Nephron progenitor cell (in vitro differentiated cells): ENCODE results near the gene BTBD9.

Experiments
- DNase-seq: peaks from one replicate; pipeline ENCODE4 v3.0.0; 2021
- H3K27ac Mint-ChIP-seq: 2 replicates; pipeline ENCODE4 v1.8.0; 2021; ENCODE audit warnings: mild to moderate bottlenecking, moderate library complexity, mixed read lengths
- H3K27me3 Mint-ChIP-seq: 2 replicates; pipeline ENCODE4 v1.8.0; 2021; ENCODE audit warnings: mild to moderate bottlenecking, low read depth, mixed read lengths; ENCODE audit not compliant: poor library complexity
- H3K36me3 Mint-ChIP-seq: 2 replicates; pipeline ENCODE4 v1.8.0; 2021; ENCODE audit warnings: low read depth, mixed read lengths
- H3K4me1 Mint-ChIP-seq: 2 replicates; pipeline ENCODE4 v1.8.0; 2021; ENCODE audit warnings: mixed read lengths
- H3K4me3 Mint-ChIP-seq: 2 replicates; pipeline ENCODE4 v1.8.0; 2021; ENCODE audit warnings: mild to moderate bottlenecking, moderate library complexity, mixed read lengths
- H3K9me3 Mint-ChIP-seq: 2 replicates; pipeline ENCODE4 v1.8.0; 2021; ENCODE audit warnings: mild to moderate bottlenecking, moderate library complexity, mixed read lengths
- TF ChIP-seq, protein P1 (sequence below): fragments of 200-600 bp; sonication (generic); IDR thresholded peaks from 2 replicates; pipeline ENCODE4 v1.5.0; 2021; ENCODE audit warnings: antibody characterized with exemption

The BTBD9 gene

DNA sequence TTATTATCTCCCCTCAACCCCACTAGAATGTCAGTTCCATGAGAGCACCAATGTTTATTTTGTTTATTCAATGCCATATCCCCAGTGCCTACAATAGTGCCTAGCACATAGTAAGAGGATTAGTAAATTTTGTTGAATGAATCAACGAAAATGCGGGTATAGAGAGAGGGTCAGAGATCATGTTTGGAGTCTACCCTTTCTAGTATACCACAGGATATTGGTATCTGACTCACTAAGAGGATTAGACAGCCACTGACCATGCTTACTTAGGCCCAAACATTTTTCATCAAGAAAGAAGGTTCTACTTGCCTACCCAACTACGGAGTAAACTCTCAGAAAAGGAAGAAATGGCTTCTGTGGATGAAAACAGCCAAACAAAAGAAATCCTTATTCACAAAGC is 356.8 kb downstream of the BTBD9 start:
- DNase-seq: no peak
- TF ChIP-seq, protein P1, sequence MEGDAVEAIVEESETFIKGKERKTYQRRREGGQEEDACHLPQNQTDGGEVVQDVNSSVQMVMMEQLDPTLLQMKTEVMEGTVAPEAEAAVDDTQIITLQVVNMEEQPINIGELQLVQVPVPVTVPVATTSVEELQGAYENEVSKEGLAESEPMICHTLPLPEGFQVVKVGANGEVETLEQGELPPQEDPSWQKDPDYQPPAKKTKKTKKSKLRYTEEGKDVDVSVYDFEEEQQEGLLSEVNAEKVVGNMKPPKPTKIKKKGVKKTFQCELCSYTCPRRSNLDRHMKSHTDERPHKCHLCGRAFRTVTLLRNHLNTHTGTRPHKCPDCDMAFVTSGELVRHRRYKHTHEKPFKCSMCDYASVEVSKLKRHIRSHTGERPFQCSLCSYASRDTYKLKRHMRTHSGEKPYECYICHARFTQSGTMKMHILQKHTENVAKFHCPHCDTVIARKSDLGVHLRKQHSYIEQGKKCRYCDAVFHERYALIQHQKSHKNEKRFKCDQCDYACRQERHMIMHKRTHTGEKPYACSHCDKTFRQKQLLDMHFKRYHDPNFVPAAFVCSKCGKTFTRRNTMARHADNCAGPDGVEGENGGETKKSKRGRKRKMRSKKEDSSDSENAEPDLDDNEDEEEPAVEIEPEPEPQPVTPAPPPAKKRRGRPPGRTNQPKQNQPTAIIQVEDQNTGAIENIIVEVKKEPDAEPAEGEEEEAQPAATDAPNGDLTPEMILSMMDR: no peak
- peaks cover 52% of the 10 kb centered on the region for H3K4me1 Mint-ChIP-seq
- no peak overlapping the region for H3K4me3 Mint-ChIP-seq
- H3K36me3 Mint-ChIP-seq: no peaks in the 10 kb centered on the region
- H3K27me3 Mint-ChIP-seq: no peaks in the 10 kb centered on the region
- no peak overlapping the region for H3K27ac Mint-ChIP-seq
- H3K9me3 Mint-ChIP-seq: no peaks in the 10 kb centered on the region

GRCh38 chr6:38281126-38281525 is 358.6 kb downstream of the BTBD9 start:
- no peak for DNase-seq
- H3K27ac Mint-ChIP-seq: no peak overlapping the region
- H3K4me1 Mint-ChIP-seq: peaks cover 52% of the 10 kb centered on the region
- no peak overlapping the region for H3K4me3 Mint-ChIP-seq
- TF ChIP-seq, protein P1: no peak
- no peaks in the 10 kb centered on the region for H3K27me3 Mint-ChIP-seq
- no peaks in the 10 kb centered on the region for H3K9me3 Mint-ChIP-seq
- no peaks in the 10 kb centered on the region for H3K36me3 Mint-ChIP-seq

DNA sequence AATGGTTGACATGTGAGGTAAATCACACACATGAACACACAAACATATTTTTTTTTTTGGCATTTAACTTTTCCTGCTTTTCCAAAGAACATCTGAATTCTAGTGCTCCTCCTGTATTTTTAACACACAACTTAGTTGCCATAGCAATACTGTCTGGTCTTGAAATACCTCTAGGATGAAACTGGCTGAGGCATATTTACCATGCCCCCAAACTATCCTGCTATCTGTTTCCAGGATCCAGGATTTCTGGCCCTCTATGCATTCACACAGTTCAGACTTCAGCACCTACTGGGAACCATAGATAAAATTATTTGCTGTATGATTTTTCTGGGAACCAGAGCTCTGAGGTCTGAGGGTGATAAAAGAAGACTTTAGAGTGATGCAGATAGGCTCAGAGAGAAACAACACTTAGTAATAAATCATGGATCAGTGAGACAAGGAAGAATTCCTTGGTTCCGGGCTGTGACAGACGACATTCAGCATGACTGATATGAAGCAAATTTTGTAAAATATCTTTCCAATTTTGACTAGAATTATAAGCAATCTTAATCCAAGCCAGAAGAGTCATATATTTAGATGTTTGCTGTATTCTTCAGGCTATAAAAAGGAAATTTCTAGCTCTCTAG is 359.7 kb downstream of the BTBD9 start:
- no peaks in the 10 kb centered on the region for H3K27me3 Mint-ChIP-seq
- TF ChIP-seq, protein P1: no peak

GRCh38 chr6:38279423-38279822 is 360.3 kb downstream of the BTBD9 start:
- Mint-ChIP-seq H3K36me3 (no peaks in the 10 kb centered on the region), H3K27ac (no peak overlapping the region), H3K27me3 (no peaks in the 10 kb centered on the region), H3K4me1 (peaks cover 49% of the 10 kb centered on the region), H3K9me3 (no peaks in the 10 kb centered on the region), H3K4me3 (no peak overlapping the region)
- DNase-seq: no peak
- TF ChIP-seq, protein P1: no peak

More for the DNA sequence above, 359.7 kb downstream of the BTBD9 start:
- Mint-ChIP-seq H3K27ac (no peak overlapping the region), H3K4me1 (peaks cover 52% of the 10 kb centered on the region), H3K4me3 (no peak overlapping the region), H3K9me3 (no peaks in the 10 kb centered on the region), H3K36me3 (no peaks in the 10 kb centered on the region)
- no peak for DNase-seq

DNA sequence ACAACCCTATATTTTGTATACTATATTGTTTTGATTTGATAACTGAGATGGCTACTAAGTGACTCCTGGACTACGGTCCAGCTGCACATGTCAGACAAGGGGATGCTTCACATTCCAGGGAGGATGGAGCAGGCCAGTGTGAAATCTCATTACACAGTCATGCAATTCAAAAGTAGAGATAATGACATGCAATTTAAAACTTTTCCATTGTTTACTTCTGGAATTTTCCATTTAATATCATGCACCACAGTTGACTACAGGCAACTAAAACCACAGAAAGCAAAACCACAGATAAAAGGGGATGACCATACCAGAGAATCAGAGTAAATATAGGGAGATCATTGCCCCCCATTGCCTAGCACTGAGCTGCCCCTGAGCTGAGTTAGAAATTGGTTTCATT is 366.4 kb downstream of the BTBD9 start:
- Mint-ChIP-seq H3K4me1 (peaks cover 23% of the 10 kb centered on the region), H3K36me3 (no peaks in the 10 kb centered on the region), H3K27ac (no peak overlapping the region), H3K4me3 (no peak overlapping the region), H3K9me3 (peaks cover 4% of the 10 kb centered on the region), H3K27me3 (no peaks in the 10 kb centered on the region)
- no peak for DNase-seq
- TF ChIP-seq, protein P1: no peak

DNA sequence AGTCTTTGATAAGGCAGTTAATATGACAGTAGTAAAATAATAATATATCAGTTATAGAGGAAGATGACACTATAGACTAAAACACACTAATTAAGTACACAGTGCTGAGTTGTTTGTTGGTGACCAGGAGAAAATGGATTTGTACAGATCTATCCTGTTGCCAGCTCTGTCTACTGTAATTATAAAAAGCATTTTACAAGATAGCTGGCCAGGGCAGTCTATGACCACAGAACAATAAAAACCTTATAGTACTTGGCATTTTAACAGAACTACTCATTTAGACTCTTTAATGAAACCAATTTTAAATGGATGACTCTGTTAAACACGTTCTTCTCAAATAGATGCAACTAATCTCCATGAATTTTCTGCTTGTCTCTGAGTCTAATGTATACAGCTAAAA is 367.5 kb downstream of the BTBD9 start:
- no peak overlapping the region for H3K27ac Mint-ChIP-seq
- TF ChIP-seq, protein P1: no peak
- H3K4me3 Mint-ChIP-seq: no peak overlapping the region
- H3K9me3 Mint-ChIP-seq: peaks cover 4% of the 10 kb centered on the region
- no peaks in the 10 kb centered on the region for H3K27me3 Mint-ChIP-seq
- no peak for DNase-seq
- no peaks in the 10 kb centered on the region for H3K36me3 Mint-ChIP-seq
- H3K4me1 Mint-ChIP-seq: peaks cover 30% of the 10 kb centered on the region
